Hepatocyte (in vitro differentiated cells): ENCODE measurements around the gene PALLD. TPM values are rescaled to one million over a fixed set of nuclear protein-coding genes. Genes with fewer than 3 reads are reported as not detected.

Source experiments
- DNase-seq: peaks from one replicate; pipeline ENCODE4 v3.0.0-alpha.2; 2016; ENCODE audit warnings: low spot score
- H2AFZ ChIP-seq: fragments of 200-600 bp; sonication (generic); 2 replicates; pipeline ENCODE4 v1.6.0; 2016; ENCODE audit warnings: antibody characterized with exemption, mild to moderate bottlenecking
- H3K27ac ChIP-seq: fragments of 200-600 bp; sonication (generic); 2 replicates; pipeline ENCODE4 v1.5.1; 2016; ENCODE audit warnings: mild to moderate bottlenecking
- H3K27me3 ChIP-seq: fragments of 200-600 bp; sonication (generic); 2 replicates; pipeline ENCODE4 v1.6.1; 2016
- H3K36me3 ChIP-seq: fragments of 200-600 bp; sonication (generic); replicated peaks from 2 replicates; pipeline ENCODE4 v1.5.1; 2016; ENCODE audit warnings: low read depth; ENCODE audit not compliant: insufficient read depth
- H3K4me1 ChIP-seq: fragments of 200-600 bp; sonication (generic); 2 replicates; pipeline ENCODE4 v1.5.1; 2016; ENCODE audit warnings: mild to moderate bottlenecking, moderate library complexity; ENCODE audit not compliant: insufficient read depth
- H3K4me2 ChIP-seq: fragments of 200-600 bp; sonication (generic); 2 replicates; pipeline ENCODE4 v1.6.0; 2016
- H3K4me3 ChIP-seq: fragments of 200-600 bp; sonication (generic); 2 replicates; pipeline ENCODE4 v1.5.1; 2016; ENCODE audit warnings: mild to moderate bottlenecking
- H3K79me2 ChIP-seq: fragments of 200-600 bp; sonication (generic); 2 replicates; pipeline ENCODE4 v1.6.0; 2017; ENCODE audit warnings: mild to moderate bottlenecking
- H3K9me2 ChIP-seq: fragments of 200-600 bp; sonication (generic); replicated peaks from 2 replicates; pipeline ENCODE4 v1.6.0; 2017; ENCODE audit warnings: mild to moderate bottlenecking; ENCODE audit not compliant: insufficient read depth
- H3K9me3 ChIP-seq: fragments of 200-600 bp; sonication (generic); 2 replicates; pipeline ENCODE4 v1.5.1; 2016; ENCODE audit warnings: low read depth, mild to moderate bottlenecking
- H4K20me1 ChIP-seq: fragments of 200-600 bp; sonication (generic); 2 replicates; pipeline ENCODE4 v1.6.0; 2016; ENCODE audit warnings: mild to moderate bottlenecking; ENCODE audit not compliant: insufficient read depth, poor library complexity, severe bottlenecking
- EZH2 ChIP-seq: fragments of 200-600 bp; sonication (generic); IDR thresholded peaks from 2 replicates; pipeline ENCODE4 v1.6.1; 2016; ENCODE audit warnings: antibody characterized with exemption, mild to moderate bottlenecking, borderline replicate concordance
- EZH2phosphoT487 ChIP-seq: fragments of 200-600 bp; sonication (generic); IDR thresholded peaks from one replicate; pipeline ENCODE4 v1.6.1; 2018; ENCODE audit warnings: antibody characterized with exemption, mild to moderate bottlenecking, low read depth, moderate library complexity; ENCODE audit not compliant: unreplicated experiment, severe bottlenecking
- WGBS: methylation state at CpG from one replicate; pipeline ENCODE4 v1.1.6; 2016; ENCODE audit warnings: low lambda C conversion rate; ENCODE audit errors: missing lambda C conversion rate; 5-methylcytosine and 5-hydroxymethylcytosine counted together
- polyA plus RNA-seq: library from polyadenylated mRNA; unstranded; fragments of >200 nt; fragmentation: Nextera tagmentation; extraction: Ambion mirVana; gene quantifications from 2 replicates; pipeline ENCODE4 v1.2.1, GENCODE V29; 2016
- total RNA-seq: library from RNA; depleted of rRNA; stranded (reverse); fragments of >200 nt; gene quantifications from 2 replicates; pipeline ENCODE4 v1.2.3, GENCODE V29; 2014
- TF ChIP-seq, protein P1 (sequence below): fragments of 200-600 bp; sonication (generic); IDR thresholded peaks from 2 replicates; pipeline ENCODE4 v1.5.1; 2016; ENCODE audit warnings: antibody characterized with exemption, mild to moderate bottlenecking; ENCODE audit not compliant: poor library complexity

Gene PALLD
- total and polyA plus RNA-seq, 2 experiments from 2014 or later, result 82.7 to 85.2 TPM

DNA sequence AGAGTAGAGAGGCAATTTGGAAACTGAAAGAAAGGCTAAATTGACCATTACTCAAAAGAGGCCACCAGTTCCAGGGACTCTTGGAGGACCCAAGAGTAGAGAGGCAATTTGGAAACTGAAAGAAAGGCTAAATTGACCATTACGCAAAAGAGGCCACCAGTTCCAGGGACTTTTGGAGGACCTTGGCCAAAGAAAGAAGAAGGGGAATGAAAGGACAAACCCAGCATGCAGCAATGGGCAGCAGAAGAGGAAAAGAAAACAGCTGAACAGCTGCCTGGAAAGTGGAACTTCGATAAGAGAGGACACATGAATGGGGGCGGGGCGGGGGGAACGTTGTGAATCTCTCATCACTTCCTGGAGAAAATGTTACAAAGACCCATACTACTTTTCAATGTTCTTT is 80.8 kb downstream of the PALLD start:
- WGBS, result 88% methylated on average over 5 of the region's 5 CpGs
- no peaks in the 10 kb centered on the region for H3K9me2 ChIP-seq
- no peak overlapping the region for H3K27ac ChIP-seq

DNA sequence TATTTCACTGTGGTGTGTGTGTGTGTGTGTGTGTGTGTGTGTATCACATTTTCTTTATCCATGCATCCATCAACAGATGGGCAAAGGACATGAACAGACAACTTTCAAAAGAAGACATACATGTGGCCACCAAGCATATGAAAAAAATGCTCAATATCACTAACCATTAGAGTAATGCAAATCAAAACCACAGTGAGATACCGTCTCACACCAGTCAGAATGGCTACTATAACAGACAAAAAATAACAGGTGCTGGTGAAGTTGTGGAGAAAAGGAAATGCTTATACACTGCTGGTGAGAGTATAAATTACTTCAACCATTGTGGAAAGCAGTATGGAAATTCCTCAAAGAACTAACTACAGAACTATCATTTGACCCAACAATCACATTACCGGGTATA is 83.4 kb downstream of the PALLD start:
- H3K36me3 ChIP-seq, result no peaks in the 10 kb centered on the region
- no peaks in the 10 kb centered on the region for H3K27me3 ChIP-seq
- no peak for TF ChIP-seq EZH2phosphoT487
- TF ChIP-seq EZH2, result no peak
- TF ChIP-seq, protein P1, sequence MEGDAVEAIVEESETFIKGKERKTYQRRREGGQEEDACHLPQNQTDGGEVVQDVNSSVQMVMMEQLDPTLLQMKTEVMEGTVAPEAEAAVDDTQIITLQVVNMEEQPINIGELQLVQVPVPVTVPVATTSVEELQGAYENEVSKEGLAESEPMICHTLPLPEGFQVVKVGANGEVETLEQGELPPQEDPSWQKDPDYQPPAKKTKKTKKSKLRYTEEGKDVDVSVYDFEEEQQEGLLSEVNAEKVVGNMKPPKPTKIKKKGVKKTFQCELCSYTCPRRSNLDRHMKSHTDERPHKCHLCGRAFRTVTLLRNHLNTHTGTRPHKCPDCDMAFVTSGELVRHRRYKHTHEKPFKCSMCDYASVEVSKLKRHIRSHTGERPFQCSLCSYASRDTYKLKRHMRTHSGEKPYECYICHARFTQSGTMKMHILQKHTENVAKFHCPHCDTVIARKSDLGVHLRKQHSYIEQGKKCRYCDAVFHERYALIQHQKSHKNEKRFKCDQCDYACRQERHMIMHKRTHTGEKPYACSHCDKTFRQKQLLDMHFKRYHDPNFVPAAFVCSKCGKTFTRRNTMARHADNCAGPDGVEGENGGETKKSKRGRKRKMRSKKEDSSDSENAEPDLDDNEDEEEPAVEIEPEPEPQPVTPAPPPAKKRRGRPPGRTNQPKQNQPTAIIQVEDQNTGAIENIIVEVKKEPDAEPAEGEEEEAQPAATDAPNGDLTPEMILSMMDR, result no peak
- no peaks in the 10 kb centered on the region for H3K79me2 ChIP-seq
- H3K4me3 ChIP-seq, result no peak overlapping the region
- no peak overlapping the region for H3K27ac ChIP-seq
- H3K9me2 ChIP-seq, result no peaks in the 10 kb centered on the region
- DNase-seq, result no peak
- H2AFZ ChIP-seq, result no peak overlapping the region
- no peak overlapping the region for H3K4me2 ChIP-seq
- 98% methylated on average over 2 of the region's 2 CpGs for WGBS
- no peaks in the 10 kb centered on the region for H4K20me1 ChIP-seq
- H3K9me3 ChIP-seq, result no peaks in the 10 kb centered on the region
- H3K4me1 ChIP-seq, result no peaks in the 10 kb centered on the region

More for the DNA sequence above, 80.8 kb downstream of the PALLD start:
- H3K9me3 ChIP-seq, result no peaks in the 10 kb centered on the region
- no peak overlapping the region for H3K4me2 ChIP-seq
- H3K4me3 ChIP-seq, result no peak overlapping the region
- no peaks in the 10 kb centered on the region for H3K4me1 ChIP-seq
- DNase-seq, result no peak
- TF ChIP-seq, protein P1, result no peak
- no peak for TF ChIP-seq EZH2phosphoT487
- no peak for TF ChIP-seq EZH2
- no peaks in the 10 kb centered on the region for H4K20me1 ChIP-seq
- no peaks in the 10 kb centered on the region for H3K36me3 ChIP-seq
- H2AFZ ChIP-seq, result no peak overlapping the region
- H3K79me2 ChIP-seq, result no peaks in the 10 kb centered on the region
- H3K27me3 ChIP-seq, result no peaks in the 10 kb centered on the region

DNA sequence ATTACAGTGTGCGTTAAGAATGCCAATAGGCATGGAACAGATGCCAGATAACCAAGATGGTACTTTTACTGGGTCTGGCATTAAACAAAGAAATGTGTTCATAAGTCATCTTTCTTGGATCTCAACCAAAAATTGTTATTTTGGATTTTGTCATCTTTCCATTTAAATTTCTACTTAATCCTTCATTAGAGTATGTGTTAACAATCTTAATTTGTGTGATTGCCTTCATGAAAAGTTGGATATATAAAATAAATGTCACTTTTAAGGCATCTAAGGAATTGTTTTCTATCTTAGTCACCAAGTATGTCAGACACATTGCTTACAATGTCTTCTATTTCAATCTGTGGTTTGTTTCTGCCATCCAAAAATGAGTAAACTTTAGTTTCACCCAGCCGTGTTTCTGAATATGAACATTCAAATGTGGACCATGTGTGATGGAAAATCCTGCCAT is 87.5 kb downstream of the PALLD start:
- Histone ChIP-seq H3K4me2 (no peak overlapping the region), H3K36me3 (no peaks in the 10 kb centered on the region), H3K4me1 (peaks cover 3% of the 10 kb centered on the region), H3K27ac (no peak overlapping the region), H3K27me3 (no peaks in the 10 kb centered on the region), H3K9me3 (no peaks in the 10 kb centered on the region), H3K79me2 (no peaks in the 10 kb centered on the region), H4K20me1 (no peaks in the 10 kb centered on the region), H2AFZ (no peak overlapping the region), H3K9me2 (no peaks in the 10 kb centered on the region), H3K4me3 (no peak overlapping the region)
- TF ChIP-seq EZH2phosphoT487, result no peak
- TF ChIP-seq, protein P1, result no peak
- TF ChIP-seq EZH2, result no peak
- DNase-seq, result no peak
- WGBS, result 74% methylated on average over 2 of the region's 2 CpGs
